Body of pancreas (tissue), 4 donors: ENCODE results near the gene ODF4. TPM values are rescaled to one million over a fixed set of nuclear protein-coding genes. Genes with fewer than 3 reads are reported as not detected.

ENCODE experiments used
- ATAC-seq: fragments of 150-250 bp; one replicate; pipeline ENCODE4 v1.9.1; 2016
- DNase-seq, 4 donors: peaks; one replicate each; pipeline ENCODE4 v3.0.0-alpha.2; 2019
- H3K27ac ChIP-seq, 4 donors: fragments of 200-600 bp; sonication (generic); 1 replicate in 3 of 4; 2 replicates in 1 of 4; pipeline versions ENCODE4 v1.5.1 to v1.6.1; 2016 to 2019; ENCODE audit warnings: mild to moderate bottlenecking in 1 of 4, mixed read lengths in 1 of 4, moderate library complexity in 1 of 4
- H3K27me3 ChIP-seq, 2 donors: fragments of 200-600 bp; sonication (generic); one replicate each; pipeline ENCODE4 v1.6.0; 2016; ENCODE audit warnings: mild to moderate bottlenecking in 1 of 2
- H3K36me3 ChIP-seq, 2 donors: fragments of 200-600 bp; sonication (generic); replicated peaks in 1 of 2; 2 replicates each; pipeline ENCODE4 v1.5.1; 2016; ENCODE audit warnings: low read depth in 2 of 2; ENCODE audit not compliant: insufficient read depth in 1 of 2
- H3K4me1 ChIP-seq: fragments of 200-600 bp; sonication (generic); one replicate; pipeline ENCODE4 v1.6.0; 2016
- H3K4me3 ChIP-seq, 2 donors: fragments of 200-600 bp; sonication (generic); 1 replicate in 1 of 2; 2 replicates in 1 of 2; pipeline ENCODE4 v1.5.1; 2016 to 2019
- H3K9me3 ChIP-seq, 3 donors: fragments of 200-600 bp; sonication (generic); 1 replicate in 2 of 3; 2 replicates in 1 of 3; pipeline ENCODE4 v1.5.1; 2016
- CTCF ChIP-seq, 7 experiments: fragments of 450-650 bp in 4 of 7; fragments of 200-600 bp in 3 of 7; sonication (generic) in 3 of 7; IDR thresholded peaks; one replicate each; pipeline ENCODE4 v1.5.1; 2016 to 2019; ENCODE audit warnings: antibody characterized with exemption in 7 of 7
- POLR2A ChIP-seq, 3 donors: fragments of 450-650 bp; IDR thresholded peaks; one replicate each; pipeline ENCODE4 v1.6.1; 2016; ENCODE audit warnings: antibody characterized with exemption in 3 of 3, mild to moderate bottlenecking in 2 of 3
- WGBS, 2 donors: methylation state at CpG; one replicate each; pipeline ENCODE4 v1.1.5; 2017; 5-methylcytosine and 5-hydroxymethylcytosine counted together
- intact Hi-C: fragments of 100-400 bp; cut with DNase I; formaldehyde crosslinking; loops from one replicate; pipeline ENCODE4 v1.15.1; 2023
- total RNA-seq, 2 donors: library from RNA; depleted of rRNA; stranded (reverse); fragments of >200 nt; gene quantifications; one replicate each; pipeline ENCODE4 v1.1.0, GENCODE V29; 2016

The ODF4 gene, protein sequence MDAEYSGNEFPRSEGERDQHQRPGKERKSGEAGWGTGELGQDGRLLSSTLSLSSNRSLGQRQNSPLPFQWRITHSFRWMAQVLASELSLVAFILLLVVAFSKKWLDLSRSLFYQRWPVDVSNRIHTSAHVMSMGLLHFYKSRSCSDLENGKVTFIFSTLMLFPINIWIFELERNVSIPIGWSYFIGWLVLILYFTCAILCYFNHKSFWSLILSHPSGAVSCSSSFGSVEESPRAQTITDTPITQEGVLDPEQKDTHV
- not detected for total RNA-seq

GRCh38 chr17:8339540-8339939, at the start of gene ODF4:
Gene ODF4, plus strand, starts transcription at chr17:8339840. Its CDS starts 212 bp downstream, at chr17:8340052.
- TF ChIP-seq CTCF (IDR thresholded peaks at IDR 0.05) (no peak), POLR2A (IDR thresholded peaks at IDR 0.05) (no peak)
- ATAC-seq: no peak

DNA sequence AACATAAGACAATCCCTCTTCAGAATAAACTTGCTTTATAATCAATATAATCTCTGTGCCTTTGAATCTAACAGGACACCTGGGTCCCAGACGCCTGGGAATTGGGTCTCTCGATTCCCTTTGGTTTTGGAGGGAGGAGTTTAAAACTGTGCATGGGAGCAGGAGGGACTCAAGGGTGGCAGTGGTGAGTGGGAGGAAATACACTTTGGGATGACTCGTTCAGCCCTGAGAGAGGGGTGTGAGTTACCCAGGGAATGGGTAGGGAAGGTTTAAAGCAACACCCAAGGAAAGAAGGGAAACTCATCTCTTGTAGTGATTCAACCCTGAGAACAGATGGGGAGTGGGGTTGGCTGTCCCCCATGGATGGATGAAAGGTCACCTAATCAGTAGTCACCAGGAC, 49.6 kb upstream of the ODF4 start:
- Histone ChIP-seq H3K27me3 (no peaks in the 10 kb centered on the region), H3K4me3 (no peak overlapping the region)
- DNase-seq: no peak

More at GRCh38 chr17:8339540-8339939, at the start of gene ODF4:
- no peak for DNase-seq
- Histone ChIP-seq H3K4me3 (no peak within 1 kb of the TSS), H3K36me3 (no peaks in the 10 kb centered on the region), H3K4me1 (no peaks in the 10 kb centered on the region), H3K9me3 (no peaks in the 10 kb centered on the region), H3K27ac (no peak within 1 kb of the TSS), H3K27me3 (no peaks in the 10 kb centered on the region)
- intact Hi-C loops: no loop called here
- 58 to 75% methylated on average over 2 of the region's 2 CpGs for WGBS, 2 donors

GRCh38 chr17:8292639-8293395, 46.8 kb upstream of the ODF4 start:
- intact Hi-C loops: no loop called here
- peaks cover 35% of the 10 kb centered on the region for H3K4me1 ChIP-seq
- H3K36me3 ChIP-seq: no peaks in the 10 kb centered on the region
- H3K4me3 ChIP-seq: no peak overlapping the region
- no peaks in the 10 kb centered on the region for H3K27me3 ChIP-seq
- no peak overlapping the region for H3K27ac ChIP-seq
- DNase-seq (no peak), ATAC-seq (no peak)
- 84 to 89% methylated on average over 5 of the region's 5 CpGs for WGBS, 2 donors
- H3K9me3 ChIP-seq: no peaks in the 10 kb centered on the region
- TF ChIP-seq CTCF (IDR thresholded peaks at IDR 0.05) (no peak), POLR2A (IDR thresholded peaks at IDR 0.05) (no peak)

More for the DNA sequence above, 49.6 kb upstream of the ODF4 start:
- TF ChIP-seq CTCF (IDR thresholded peaks at IDR 0.05) (no peak), POLR2A (IDR thresholded peaks at IDR 0.05) (no peak)
- WGBS, 2 donors: 59 to 64% methylated on average over 3 of the region's 3 CpGs
- Histone ChIP-seq H3K27ac (no peak overlapping the region), H3K9me3 (no peaks in the 10 kb centered on the region), H3K36me3 (no peaks in the 10 kb centered on the region), H3K4me1 (peaks cover 55% of the 10 kb centered on the region)
- ATAC-seq: no peak
- intact Hi-C loops: no loop called here

DNA sequence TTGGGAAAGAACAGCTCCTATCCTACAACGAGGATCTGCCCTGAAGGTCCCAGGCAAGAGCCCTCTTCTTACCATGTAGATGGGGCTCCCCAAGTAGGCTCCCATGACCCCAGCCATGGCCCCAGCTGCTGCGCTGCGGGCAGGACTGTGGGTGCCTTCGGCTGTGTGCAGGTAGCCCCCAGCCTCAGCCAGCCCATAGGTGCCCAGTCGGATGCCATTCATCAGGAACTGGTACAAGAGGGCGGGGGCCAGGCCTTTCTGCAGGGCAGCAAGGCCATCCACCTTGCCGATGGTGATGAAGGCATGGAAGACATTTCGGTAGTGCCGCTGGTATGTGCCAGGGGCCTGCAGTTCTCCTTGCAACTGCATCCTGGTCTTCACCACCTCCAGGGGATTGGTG, 45.3 kb upstream of the ODF4 start:
- Histone ChIP-seq H3K4me3 (no peak overlapping the region), H3K27ac (peak overlapping the region in 2 of 4 donors; percentile 95), H3K36me3 (no peaks in the 10 kb centered on the region), H3K9me3 (no peaks in the 10 kb centered on the region), H3K4me1 (peaks cover 20% of the 10 kb centered on the region), H3K27me3 (no peaks in the 10 kb centered on the region)
- no peak for ATAC-seq
- 92% methylated on average over 9 of the region's 9 CpGs; no CpG with 5 or more reads in 1 of the 2 donors for WGBS, 2 donors
- TF ChIP-seq CTCF (IDR thresholded peaks at IDR 0.05) (no peak), POLR2A (IDR thresholded peaks at IDR 0.05) (no peak)
- DNase-seq: no peak
- intact Hi-C loops: no loop called here
